Keratinocyte (primary cell): ENCODE results near the gene PRR5. TPM values are rescaled to one million over a fixed set of nuclear protein-coding genes. Genes with fewer than 3 reads are reported as not detected.

Source experiments
- DNase-seq: peaks from one replicate; pipeline ENCODE4 v3.0.0-alpha.2; 2011; ENCODE audit warnings: low read depth, missing footprints, low spot score
- FAIRE-seq: peaks from 2 replicates; lab custom pipeline; 2011; peaks lifted over from hg19 to GRCh38; lab: Jason Lieb, UNC
- H2AFZ ChIP-seq: 2 replicates; pipeline ENCODE4 v1.6.0; 2012; ENCODE audit warnings: low read length, control low read depth, inconsistent platforms; ENCODE audit not compliant: control insufficient read depth
- H3K27ac ChIP-seq: 2 replicates; pipeline ENCODE4 v1.5.1; 2011; ENCODE audit warnings: low read length; ENCODE audit not compliant: control insufficient read depth, insufficient read depth
- H3K27me3 ChIP-seq: 3 replicates; pipeline ENCODE4 v1.6.0; 2011; ENCODE audit warnings: low read length; ENCODE audit not compliant: control insufficient read depth, insufficient read depth; ENCODE audit errors: extremely low read depth
- H3K36me3 ChIP-seq, 2 experiments: 2 replicates in 1 of 2; 3 replicates in 1 of 2; pipeline ENCODE4 v1.5.1; 2011; ENCODE audit warnings: low read length in 2 of 2, mild to moderate bottlenecking in 1 of 2; ENCODE audit not compliant: control insufficient read depth in 2 of 2, insufficient read depth in 2 of 2; ENCODE audit errors: extremely low read depth in 1 of 2
- H3K4me1 ChIP-seq: 3 replicates; pipeline ENCODE4 v1.5.1; 2011; ENCODE audit warnings: low read length; ENCODE audit not compliant: control insufficient read depth, insufficient read depth; ENCODE audit errors: extremely low read depth
- H3K4me2 ChIP-seq: 3 replicates; pipeline ENCODE4 v1.6.0; 2011; ENCODE audit warnings: low read depth, low read length; ENCODE audit not compliant: control insufficient read depth, insufficient read depth; ENCODE audit errors: extremely low read depth
- H3K4me3 ChIP-seq, 3 experiments: fragments of 200-600 bp in 1 of 3; sonication (generic) in 1 of 3; 2 replicates in 2 of 3; 3 replicates in 1 of 3; pipeline ENCODE4 v1.5.1; 2011 to 2016; ENCODE audit warnings: low read length in 3 of 3, mild to moderate bottlenecking in 3 of 3, control low read depth in 2 of 3, inconsistent platforms in 1 of 3, low read depth in 1 of 3, mixed read lengths in 1 of 3, mixed run types in 1 of 3, moderate library complexity in 1 of 3; ENCODE audit not compliant: control insufficient read depth in 2 of 3, insufficient read depth in 2 of 3; ENCODE audit errors: extremely low read depth in 1 of 3
- H3K79me2 ChIP-seq: 2 replicates; pipeline ENCODE4 v1.6.0; 2012; ENCODE audit warnings: low read length; ENCODE audit not compliant: control insufficient read depth, insufficient read depth
- H3K9ac ChIP-seq: 3 replicates; pipeline ENCODE4 v1.6.0; 2011; ENCODE audit warnings: low read length; ENCODE audit not compliant: control insufficient read depth, insufficient read depth; ENCODE audit errors: extremely low read depth
- H3K9me1 ChIP-seq: 3 replicates; pipeline ENCODE4 v1.6.0; 2011; ENCODE audit warnings: low read length; ENCODE audit not compliant: control insufficient read depth, insufficient read depth; ENCODE audit errors: extremely low read depth
- H3K9me3 ChIP-seq: 2 replicates; pipeline ENCODE4 v1.5.1; 2012; ENCODE audit warnings: low read depth, low read length; ENCODE audit not compliant: control insufficient read depth
- H4K20me1 ChIP-seq: 3 replicates; pipeline ENCODE4 v1.6.0; 2011; ENCODE audit warnings: low read length; ENCODE audit not compliant: control insufficient read depth, insufficient read depth; ENCODE audit errors: extremely low read depth
- EZH2 ChIP-seq: IDR thresholded peaks from one replicate; pipeline ENCODE4 v1.6.1; 2012; ENCODE audit warnings: inconsistent platforms, mild to moderate bottlenecking, low read length, moderate library complexity
- dilution Hi-C: fragments of 300-500 bp; cut with MboI; formaldehyde crosslinking; loops from one replicate; pipeline ENCODE4 v1.7.0; 2020; ENCODE audit warnings: low sequenced_read_pairs; ENCODE audit not compliant: extremely low pct_ligation_motif_present
- polyA plus RNA-seq, 5 experiments: library from polyadenylated mRNA; depleted of rRNA in 3 of 5; stranded (reverse) in 3 of 5; stranded (forward) in 1 of 5; unstranded in 1 of 5; fragments of >200 nt; gene quantifications; 1 replicate in 1 of 5; 2 replicates in 3 of 5; 3 replicates in 1 of 5; pipeline versions ENCODE4 v1.2.1 to v1.2.3, GENCODE V29; 2011 to 2012; ENCODE audit warnings: missing spikeins in 2 of 5, low read depth in 1 of 5, low replicate concordance in 1 of 5
- TF ChIP-seq, protein P1 (sequence below), 3 experiments: IDR thresholded peaks in 1 of 3; conservative IDR thresholded peaks in 1 of 3; optimal IDR thresholded peaks in 1 of 3; 2 replicates in 2 of 3; 3 replicates in 1 of 3; pipeline versions ENCODE3 to v1.5.1; 2011; ENCODE audit warnings: low read length in 3 of 3, mild to moderate bottlenecking in 3 of 3, moderate library complexity in 2 of 3, control low read depth in 1 of 3, inconsistent platforms in 1 of 3; ENCODE audit not compliant: insufficient read depth in 2 of 3; ENCODE audit errors: extremely low read depth in 1 of 3

The PRR5 gene
- polyA plus RNA-seq, 1 donor (not counting 4 experiments of a cell fraction or from before 2014, with no cell fraction given) = 9.1 TPM

DNA sequence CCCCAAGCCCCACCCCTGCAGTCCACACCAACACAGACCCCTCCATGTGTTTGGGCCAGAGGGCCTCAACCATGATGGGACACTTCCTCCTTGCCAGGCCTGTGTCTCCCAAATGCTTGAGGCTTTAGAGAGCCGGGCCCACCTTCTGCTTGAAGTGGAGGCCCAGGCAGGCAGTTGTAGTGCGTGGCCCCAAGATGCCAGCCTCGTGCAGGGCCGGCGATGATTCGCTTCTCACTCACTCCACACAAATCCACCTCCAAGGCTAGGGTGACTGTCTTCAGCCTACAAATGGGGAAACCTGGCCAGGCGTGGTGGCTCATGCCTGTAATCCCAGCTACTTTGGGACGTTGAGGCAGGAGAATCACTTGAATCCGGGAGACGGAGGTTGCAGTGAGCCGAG, 5.7 kb downstream of the PRR5 start:
- peak; percentile 41 for FAIRE-seq
- Histone ChIP-seq H3K27me3 (no peaks in the 10 kb centered on the region), H3K9ac (peak overlapping the region; percentile 37), H3K9me1 (no peaks in the 10 kb centered on the region), H3K9me3 (no peaks in the 10 kb centered on the region), H3K4me1 (peaks cover 25% of the 10 kb centered on the region), H2AFZ (no peak overlapping the region), H3K36me3 (peaks cover 0 to under 1% of the 10 kb centered on the region in 2 experiments), H3K27ac (peak overlapping the region; percentile 47), H3K79me2 (peaks cover 39% of the 10 kb centered on the region), H3K4me2 (no peak overlapping the region), H4K20me1 (peaks cover 13% of the 10 kb centered on the region), H3K4me3 (no peak overlapping the region)
- dilution Hi-C loops = no loop called here
- no peak for DNase-seq
- TF ChIP-seq EZH2 = no peak
- TF ChIP-seq, protein P1, sequence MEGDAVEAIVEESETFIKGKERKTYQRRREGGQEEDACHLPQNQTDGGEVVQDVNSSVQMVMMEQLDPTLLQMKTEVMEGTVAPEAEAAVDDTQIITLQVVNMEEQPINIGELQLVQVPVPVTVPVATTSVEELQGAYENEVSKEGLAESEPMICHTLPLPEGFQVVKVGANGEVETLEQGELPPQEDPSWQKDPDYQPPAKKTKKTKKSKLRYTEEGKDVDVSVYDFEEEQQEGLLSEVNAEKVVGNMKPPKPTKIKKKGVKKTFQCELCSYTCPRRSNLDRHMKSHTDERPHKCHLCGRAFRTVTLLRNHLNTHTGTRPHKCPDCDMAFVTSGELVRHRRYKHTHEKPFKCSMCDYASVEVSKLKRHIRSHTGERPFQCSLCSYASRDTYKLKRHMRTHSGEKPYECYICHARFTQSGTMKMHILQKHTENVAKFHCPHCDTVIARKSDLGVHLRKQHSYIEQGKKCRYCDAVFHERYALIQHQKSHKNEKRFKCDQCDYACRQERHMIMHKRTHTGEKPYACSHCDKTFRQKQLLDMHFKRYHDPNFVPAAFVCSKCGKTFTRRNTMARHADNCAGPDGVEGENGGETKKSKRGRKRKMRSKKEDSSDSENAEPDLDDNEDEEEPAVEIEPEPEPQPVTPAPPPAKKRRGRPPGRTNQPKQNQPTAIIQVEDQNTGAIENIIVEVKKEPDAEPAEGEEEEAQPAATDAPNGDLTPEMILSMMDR (optimal IDR thresholded peaks at IDR 0.05 in 1 of 3, IDR thresholded peaks at IDR 0.05 in 1 of 3, conservative IDR thresholded peaks at IDR 0.05 in 1 of 3; ENCODE audit: extremely low read depth in 1 of 3, insufficient read depth in 2 of 3, low read length in 3 of 3) = no peak

DNA sequence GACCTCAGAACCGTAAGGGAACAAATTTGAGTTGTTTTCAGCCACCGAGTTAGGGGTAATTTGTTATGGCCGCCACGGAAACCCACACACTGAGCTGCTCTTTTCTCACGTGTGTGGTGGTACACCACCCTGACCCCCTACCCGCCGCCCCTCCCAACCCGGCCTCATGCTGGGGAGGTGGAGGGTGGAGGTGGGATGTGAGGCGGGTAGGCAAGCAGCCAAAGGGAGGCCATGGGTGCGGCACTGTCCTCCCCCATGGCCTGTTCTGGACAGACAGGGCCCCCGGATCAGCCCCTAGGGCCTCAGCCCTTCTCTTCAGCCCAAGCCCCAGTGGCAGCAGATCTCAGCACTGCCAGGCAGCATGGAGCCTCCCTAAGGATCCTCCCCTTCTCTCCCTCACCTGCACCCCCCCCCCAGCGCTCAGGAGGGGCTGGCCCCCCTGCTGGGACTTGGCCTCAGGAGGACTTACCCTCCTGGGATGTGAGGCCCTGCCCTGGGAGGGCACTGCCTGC, 7.9 kb downstream of the PRR5 start:
- Histone ChIP-seq H4K20me1 (peaks cover 9% of the 10 kb centered on the region), H3K4me3 (no peak overlapping the region), H2AFZ (no peak overlapping the region), H3K36me3 (peaks cover 0 to 2% of the 10 kb centered on the region in 2 experiments), H3K79me2 (peaks cover 22% of the 10 kb centered on the region), H3K4me1 (peaks cover 18% of the 10 kb centered on the region), H3K27me3 (no peaks in the 10 kb centered on the region), H3K4me2 (no peak overlapping the region), H3K9ac (no peak overlapping the region), H3K27ac (no peak overlapping the region), H3K9me3 (no peaks in the 10 kb centered on the region), H3K9me1 (no peaks in the 10 kb centered on the region)
- FAIRE-seq = no peak
- dilution Hi-C loops = no loop called here
- no peak for DNase-seq
- no peak for TF ChIP-seq EZH2
- TF ChIP-seq, protein P1 (optimal IDR thresholded peaks at IDR 0.05 in 1 of 3, IDR thresholded peaks at IDR 0.05 in 1 of 3, conservative IDR thresholded peaks at IDR 0.05 in 1 of 3; ENCODE audit: extremely low read depth in 1 of 3, insufficient read depth in 2 of 3, low read length in 3 of 3) = no peak
